K562 (cell line): Measurements from ENCODE around the gene ACOT13. TPM values are rescaled to one million over a fixed set of nuclear protein-coding genes. Genes with fewer than 3 reads are reported as not detected.

Experiments
- BRD9 ChIP-seq: fragments of 450-650 bp; IDR thresholded peaks from 2 replicates; pipeline ENCODE4 v1.6.1; 2018; ENCODE audit warnings: low read depth; ENCODE audit not compliant: partially characterized antibody
- DMBX1 ChIP-seq: fragments of 250-450 bp; sonication (Bioruptor Pico); IDR thresholded peaks from 2 replicates; pipeline ENCODE4 v1.8.0; 2022; ENCODE audit warnings: inconsistent platforms, mild to moderate bottlenecking, moderate library complexity, borderline replicate concordance
- FUS ChIP-seq: fragments of 200-400 bp; formaldehyde crosslinking; optimal IDR thresholded peaks from 2 replicates; pipeline ENCODE3; 2017; ENCODE audit warnings: low read depth, low read length
- KDM2B ChIP-seq: fragments of 250-450 bp; sonication (Bioruptor Pico); IDR thresholded peaks from 2 replicates; pipeline ENCODE4 v1.8.0; 2021; ENCODE audit warnings: mild to moderate bottlenecking, moderate library complexity
- KLF13 ChIP-seq: fragments of 450-650 bp; IDR thresholded peaks from 2 replicates; pipeline ENCODE4 v1.6.1; 2016; ENCODE audit warnings: missing genetic modification characterization, low read depth, mild to moderate bottlenecking, missing compliant biosample characterization, moderate library complexity, borderline replicate concordance
- NFRKB ChIP-seq: fragments of 450-650 bp; IDR thresholded peaks from 2 replicates; pipeline ENCODE4 v1.6.1; 2016; ENCODE audit warnings: low read depth
- NRF1 ChIP-seq, 2 experiments: fragments of 450-650 bp; IDR thresholded peaks in 1 of 2; conservative IDR thresholded peaks in 1 of 2; 2 replicates each; pipeline ENCODE4 v1.6.1; 2014; ENCODE audit warnings: mild to moderate bottlenecking in 2 of 2
- SMARCA4 ChIP-seq: fragments of 450-650 bp; IDR thresholded peaks from 2 replicates; pipeline ENCODE4 v1.6.1; 2016
- SMARCC2 ChIP-seq: fragments of 450-650 bp; IDR thresholded peaks from 2 replicates; pipeline ENCODE4 v1.6.1; 2017; ENCODE audit warnings: antibody characterized with exemption, moderate library complexity, mild to moderate bottlenecking, low read depth
- SP1 ChIP-seq: sonication (generic); formaldehyde crosslinking; IDR thresholded peaks from 2 replicates; pipeline ENCODE4 v1.8.1; 2022; ENCODE audit warnings: mild to moderate bottlenecking, missing genetic modification reagents
- TEAD2 ChIP-seq: fragments of 450-650 bp; IDR thresholded peaks from 2 replicates; pipeline ENCODE4 v1.6.1; 2016; ENCODE audit warnings: missing genetic modification characterization, control low read depth, missing compliant biosample characterization
- ZNF316 ChIP-seq: fragments of 450-650 bp; IDR thresholded peaks from 2 replicates; pipeline ENCODE4 v1.6.1; 2016
- ZNF79 ChIP-seq: fragments of 250-450 bp; sonication (Bioruptor Pico); IDR thresholded peaks from 2 replicates; pipeline ENCODE4 v1.4.0; 2020; ENCODE audit warnings: low read depth, mild to moderate bottlenecking, moderate library complexity
- ZZZ3 ChIP-seq: fragments of 450-650 bp; IDR thresholded peaks from 2 replicates; pipeline ENCODE4 v1.6.1; 2016; ENCODE audit warnings: antibody characterized with exemption, mild to moderate bottlenecking, moderate library complexity
- polyA plus RNA-seq, 8 experiments: library from polyadenylated mRNA; depleted of rRNA in 4 of 8; stranded (reverse) in 5 of 8; unstranded in 3 of 8; fragments of >200 nt; fragmentation: Nextera tagmentation in 2 of 8; fragmentation: Illumina TruSeq in 1 of 8; extraction: Ambion mirVana in 2 of 8; extraction: Trizol in 1 of 8; gene quantifications; 2 replicates each; pipeline versions ENCODE4 v1.2.1 to v1.2.3, GENCODE V29; 2011 to 2014; ENCODE audit warnings: inconsistent platforms in 1 of 8, missing spikeins in 1 of 8
- total RNA-seq, 7 experiments: library from RNA; depleted of rRNA in 6 of 7; stranded (reverse); fragments of >200 nt in 6 of 7; fragmentation: Illumina TruSeq in 2 of 7; extraction: Trizol in 2 of 7; gene quantifications; 2 replicates each; pipeline versions ENCODE4 v1.2.1 to v1.2.3, GENCODE V29; 2011 to 2021; ENCODE audit warnings: low replicate concordance in 1 of 7
- TF ChIP-seq, protein P1 (sequence below): fragments of 250-450 bp; sonication (Bioruptor Pico); IDR thresholded peaks from 2 replicates; pipeline ENCODE4 v1.4.0; 2020
- TF ChIP-seq, protein P2 (sequence below): fragments of 450-650 bp; IDR thresholded peaks from 2 replicates; pipeline ENCODE4 v1.6.1; 2017; ENCODE audit warnings: antibody characterized with exemption, mild to moderate bottlenecking

Gene ACOT13
- total and polyA plus RNA-seq, 9 of the 15 experiments (the other 6 are each of a cell fraction or from before 2014, with no cell fraction given) = 14.1 to 129 (median 65.7) TPM

- TF ChIP-seq NRF1 (conservative IDR thresholded peaks at IDR 0.05 in 1 of 2, IDR thresholded peaks at IDR 0.05 in 1 of 2) = no peak; a peak in 1 of 4 replicates
- peak; percentile 41; the same call in 1 of the 2 replicates for TF ChIP-seq DMBX1
- TF ChIP-seq BRD9 = peak; percentile 35
- peak; percentile 61; the same call in 1 of the 2 replicates for TF ChIP-seq KLF13 (tag)
- peak; percentile 58; the same call in 1 of the 2 replicates for TF ChIP-seq SMARCA4
- no peak for TF ChIP-seq ZNF79
- TF ChIP-seq ZNF316 = peak; percentile 97
- peak; percentile 61 for TF ChIP-seq TEAD2
- TF ChIP-seq, protein P1, sequence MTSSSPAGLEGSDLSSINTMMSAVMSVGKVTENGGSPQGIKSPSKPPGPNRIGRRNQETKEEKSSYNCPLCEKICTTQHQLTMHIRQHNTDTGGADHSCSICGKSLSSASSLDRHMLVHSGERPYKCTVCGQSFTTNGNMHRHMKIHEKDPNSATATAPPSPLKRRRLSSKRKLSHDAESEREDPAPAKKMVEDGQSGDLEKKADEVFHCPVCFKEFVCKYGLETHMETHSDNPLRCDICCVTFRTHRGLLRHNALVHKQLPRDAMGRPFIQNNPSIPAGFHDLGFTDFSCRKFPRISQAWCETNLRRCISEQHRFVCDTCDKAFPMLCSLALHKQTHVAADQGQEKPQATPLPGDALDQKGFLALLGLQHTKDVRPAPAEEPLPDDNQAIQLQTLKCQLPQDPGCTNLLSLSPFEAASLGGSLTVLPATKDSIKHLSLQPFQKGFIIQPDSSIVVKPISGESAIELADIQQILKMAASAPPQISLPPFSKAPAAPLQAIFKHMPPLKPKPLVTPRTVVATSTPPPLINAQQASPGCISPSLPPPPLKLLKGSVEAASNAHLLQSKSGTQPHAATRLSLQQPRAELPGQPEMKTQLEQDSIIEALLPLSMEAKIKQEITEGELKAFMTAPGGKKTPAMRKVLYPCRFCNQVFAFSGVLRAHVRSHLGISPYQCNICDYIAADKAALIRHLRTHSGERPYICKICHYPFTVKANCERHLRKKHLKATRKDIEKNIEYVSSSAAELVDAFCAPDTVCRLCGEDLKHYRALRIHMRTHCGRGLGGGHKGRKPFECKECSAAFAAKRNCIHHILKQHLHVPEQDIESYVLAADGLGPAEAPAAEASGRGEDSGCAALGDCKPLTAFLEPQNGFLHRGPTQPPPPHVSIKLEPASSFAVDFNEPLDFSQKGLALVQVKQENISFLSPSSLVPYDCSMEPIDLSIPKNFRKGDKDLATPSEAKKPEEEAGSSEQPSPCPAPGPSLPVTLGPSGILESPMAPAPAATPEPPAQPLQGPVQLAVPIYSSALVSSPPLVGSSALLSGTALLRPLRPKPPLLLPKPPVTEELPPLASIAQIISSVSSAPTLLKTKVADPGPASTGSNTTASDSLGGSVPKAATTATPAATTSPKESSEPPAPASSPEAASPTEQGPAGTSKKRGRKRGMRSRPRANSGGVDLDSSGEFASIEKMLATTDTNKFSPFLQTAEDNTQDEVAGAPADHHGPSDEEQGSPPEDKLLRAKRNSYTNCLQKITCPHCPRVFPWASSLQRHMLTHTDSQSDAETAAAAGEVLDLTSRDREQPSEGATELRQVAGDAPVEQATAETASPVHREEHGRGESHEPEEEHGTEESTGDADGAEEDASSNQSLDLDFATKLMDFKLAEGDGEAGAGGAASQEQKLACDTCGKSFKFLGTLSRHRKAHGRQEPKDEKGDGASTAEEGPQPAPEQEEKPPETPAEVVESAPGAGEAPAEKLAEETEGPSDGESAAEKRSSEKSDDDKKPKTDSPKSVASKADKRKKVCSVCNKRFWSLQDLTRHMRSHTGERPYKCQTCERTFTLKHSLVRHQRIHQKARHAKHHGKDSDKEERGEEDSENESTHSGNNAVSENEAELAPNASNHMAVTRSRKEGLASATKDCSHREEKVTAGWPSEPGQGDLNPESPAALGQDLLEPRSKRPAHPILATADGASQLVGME (CRISPR knock-in tag) = peak; percentile 55; the same call in 1 of the 2 replicates
- TF ChIP-seq SMARCC2 = no peak
- no peak for TF ChIP-seq SP1 (CRISPR knock-in tag)
- TF ChIP-seq FUS = no peak
- TF ChIP-seq, protein P2, sequence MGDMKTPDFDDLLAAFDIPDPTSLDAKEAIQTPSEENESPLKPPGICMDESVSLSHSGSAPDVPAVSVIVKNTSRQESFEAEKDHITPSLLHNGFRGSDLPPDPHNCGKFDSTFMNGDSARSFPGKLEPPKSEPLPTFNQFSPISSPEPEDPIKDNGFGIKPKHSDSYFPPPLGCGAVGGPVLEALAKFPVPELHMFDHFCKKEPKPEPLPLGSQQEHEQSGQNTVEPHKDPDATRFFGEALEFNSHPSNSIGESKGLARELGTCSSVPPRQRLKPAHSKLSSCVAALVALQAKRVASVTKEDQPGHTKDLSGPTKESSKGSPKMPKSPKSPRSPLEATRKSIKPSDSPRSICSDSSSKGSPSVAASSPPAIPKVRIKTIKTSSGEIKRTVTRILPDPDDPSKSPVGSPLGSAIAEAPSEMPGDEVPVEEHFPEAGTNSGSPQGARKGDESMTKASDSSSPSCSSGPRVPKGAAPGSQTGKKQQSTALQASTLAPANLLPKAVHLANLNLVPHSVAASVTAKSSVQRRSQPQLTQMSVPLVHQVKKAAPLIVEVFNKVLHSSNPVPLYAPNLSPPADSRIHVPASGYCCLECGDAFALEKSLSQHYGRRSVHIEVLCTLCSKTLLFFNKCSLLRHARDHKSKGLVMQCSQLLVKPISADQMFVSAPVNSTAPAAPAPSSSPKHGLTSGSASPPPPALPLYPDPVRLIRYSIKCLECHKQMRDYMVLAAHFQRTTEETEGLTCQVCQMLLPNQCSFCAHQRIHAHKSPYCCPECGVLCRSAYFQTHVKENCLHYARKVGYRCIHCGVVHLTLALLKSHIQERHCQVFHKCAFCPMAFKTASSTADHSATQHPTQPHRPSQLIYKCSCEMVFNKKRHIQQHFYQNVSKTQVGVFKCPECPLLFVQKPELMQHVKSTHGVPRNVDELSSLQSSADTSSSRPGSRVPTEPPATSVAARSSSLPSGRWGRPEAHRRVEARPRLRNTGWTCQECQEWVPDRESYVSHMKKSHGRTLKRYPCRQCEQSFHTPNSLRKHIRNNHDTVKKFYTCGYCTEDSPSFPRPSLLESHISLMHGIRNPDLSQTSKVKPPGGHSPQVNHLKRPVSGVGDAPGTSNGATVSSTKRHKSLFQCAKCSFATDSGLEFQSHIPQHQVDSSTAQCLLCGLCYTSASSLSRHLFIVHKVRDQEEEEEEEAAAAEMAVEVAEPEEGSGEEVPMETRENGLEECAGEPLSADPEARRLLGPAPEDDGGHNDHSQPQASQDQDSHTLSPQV = peak; percentile 94
- TF ChIP-seq NFRKB = peak; percentile 63; the same call in 1 of the 2 replicates
- no peak for TF ChIP-seq KDM2B (CRISPR knock-in tag)
- no peak for TF ChIP-seq ZZZ3
Measured at GRCh38 chr6:24658573-24659560, 8.0 kb upstream of the ACOT13 start (continued).
